Brain microvascular endothelial cell (primary cell): ENCODE results near the gene THSD4.

Experiments
- DNase-seq: peaks from one replicate; pipeline ENCODE4 v3.0.0-alpha.2; 2020
- H3K27ac ChIP-seq: fragments of 250-450 bp; sonication (Bioruptor Pico); 2 replicates; pipeline ENCODE4 v1.5.1; 2020; ENCODE audit warnings: mild to moderate bottlenecking, moderate library complexity
- H3K27me3 ChIP-seq: fragments of 250-450 bp; sonication (Bioruptor Pico); replicated peaks from 2 replicates; pipeline ENCODE4 v1.5.1; 2020; ENCODE audit warnings: mild to moderate bottlenecking
- H3K36me3 ChIP-seq: fragments of 250-450 bp; sonication (Bioruptor Pico); replicated peaks from 2 replicates; pipeline ENCODE4 v1.5.1; 2020; ENCODE audit warnings: mild to moderate bottlenecking
- H3K4me3 ChIP-seq: 2 replicates; pipeline ENCODE4 v1.5.1; 2011; ENCODE audit warnings: low read depth, mild to moderate bottlenecking, control low read depth, low read length, moderate library complexity
- CTCF ChIP-seq: IDR thresholded peaks from 2 replicates; pipeline ENCODE4 v1.5.1; 2011; ENCODE audit warnings: low read depth, mild to moderate bottlenecking, moderate library complexity, low read length, control low read depth, inconsistent platforms; ENCODE audit errors: missing control alignments
- in situ Hi-C: cut with HindIII; loops from 2 replicates; pipeline ENCODE4 v1.10.0; 2017; ENCODE audit warnings: low sequenced_read_pairs, low pct_ligation_motif_present

THSD4 gene

GRCh38 chr15:71496336-71496955 is 381.2 kb downstream of the THSD4 start:
- no peaks in the 10 kb centered on the region for H3K27me3 ChIP-seq
- no peaks in the 10 kb centered on the region for H3K36me3 ChIP-seq
- no peak overlapping the region for H3K27ac ChIP-seq
- peak; percentile 8 for DNase-seq
- in situ Hi-C loops: no loop called here
- TF ChIP-seq CTCF: no peak
- H3K4me3 ChIP-seq: no peak overlapping the region

DNA sequence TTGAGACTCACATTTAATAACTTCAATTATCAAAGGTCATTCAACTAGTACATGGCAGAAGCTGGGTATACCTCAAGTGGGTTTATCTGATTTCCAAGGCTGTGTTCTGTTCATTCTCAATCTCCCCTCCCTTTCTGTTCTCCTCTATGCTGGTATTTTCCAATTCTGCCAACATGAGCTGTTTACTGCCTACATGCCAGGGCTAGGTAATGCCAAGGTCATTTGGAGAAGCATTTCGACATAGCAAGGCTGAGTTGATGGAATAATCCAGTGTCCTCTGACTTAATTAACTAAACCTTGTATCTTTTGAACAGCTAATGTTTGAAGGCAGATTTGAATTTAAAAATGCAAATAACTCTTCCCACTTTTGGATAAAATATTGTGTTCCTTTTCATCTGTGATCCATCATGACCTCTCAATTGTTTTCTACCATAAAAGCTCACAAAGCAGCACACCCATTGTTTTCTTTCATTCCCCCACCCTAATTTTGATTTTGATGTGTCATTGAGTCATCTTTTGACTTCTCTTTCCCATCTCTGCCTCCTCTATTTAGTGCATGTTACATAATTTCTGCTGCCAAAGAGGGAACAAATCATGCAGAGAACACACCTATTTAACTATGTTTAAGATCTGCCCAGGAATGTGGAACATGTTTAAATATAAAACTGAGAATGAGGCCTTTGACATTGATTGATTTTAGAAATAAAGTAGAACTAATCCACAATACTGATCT is 386.2 kb downstream of the THSD4 start:
- Histone ChIP-seq H3K4me3 (no peak overlapping the region), H3K27me3 (no peaks in the 10 kb centered on the region), H3K36me3 (no peaks in the 10 kb centered on the region), H3K27ac (no peak overlapping the region)
- no peak for TF ChIP-seq CTCF
- in situ Hi-C loops: no loop called here
- DNase-seq: no peak

- Histone ChIP-seq H3K27ac (no peak overlapping the region), H3K36me3 (no peaks in the 10 kb centered on the region), H3K27me3 (no peaks in the 10 kb centered on the region), H3K4me3 (no peak overlapping the region)
- in situ Hi-C loops: no loop called here
- no peak for DNase-seq
- no peak for TF ChIP-seq CTCF
These were observed 386.8 kb downstream of the THSD4 start for GRCh38 chr15:71502077-71502432.

GRCh38 chr15:71505962-71506361 is 390.7 kb downstream of the THSD4 start:
- Histone ChIP-seq H3K36me3 (no peaks in the 10 kb centered on the region), H3K4me3 (no peak overlapping the region), H3K27ac (no peak overlapping the region), H3K27me3 (no peaks in the 10 kb centered on the region)
- DNase-seq: no peak
- no peak for TF ChIP-seq CTCF
- in situ Hi-C loops: no loop called here

DNA sequence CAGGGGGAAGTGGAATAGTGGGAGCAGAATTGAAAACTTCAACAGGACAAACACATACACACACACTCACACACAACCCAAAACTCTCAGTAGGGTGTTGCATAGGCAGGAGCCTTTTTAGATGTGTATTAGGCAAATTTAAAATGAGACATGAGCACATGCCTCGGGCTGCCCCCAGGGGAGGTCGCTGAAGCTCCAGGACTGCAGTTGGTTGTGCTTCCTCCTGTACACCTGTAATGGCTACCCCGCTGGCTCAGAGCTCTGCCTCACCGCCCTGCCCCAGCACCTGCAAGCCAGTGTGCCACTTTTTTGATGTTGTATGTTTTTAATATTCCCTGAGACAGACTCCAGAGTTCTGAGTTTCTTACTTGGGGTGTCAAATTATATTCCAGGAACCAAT is 391.7 kb downstream of the THSD4 start:
- DNase-seq: no peak
- no peak overlapping the region for H3K27ac ChIP-seq
- in situ Hi-C loops: no loop called here
- no peak for TF ChIP-seq CTCF
- H3K27me3 ChIP-seq: no peaks in the 10 kb centered on the region
- no peaks in the 10 kb centered on the region for H3K36me3 ChIP-seq
- no peak overlapping the region for H3K4me3 ChIP-seq
